DOHH2 (cell line): Measurements from ENCODE around the gene NLRP1.

Source experiments
- EZH2phosphoT487 ChIP-seq: fragments of 200-600 bp; sonication (generic); IDR thresholded peaks from 2 replicates; pipeline ENCODE4 v1.6.1; 2017; ENCODE audit warnings: borderline replicate concordance, mild to moderate bottlenecking, antibody characterized with exemption, low read length, moderate library complexity, mixed read lengths
- TF ChIP-seq, protein P1 (sequence below): fragments of 200-600 bp; sonication (generic); IDR thresholded peaks from one replicate; pipeline ENCODE4 v1.5.1; 2014; ENCODE audit warnings: antibody characterized with exemption, mild to moderate bottlenecking, low read depth, low read length; ENCODE audit not compliant: poor library complexity, severe bottlenecking

DNA sequence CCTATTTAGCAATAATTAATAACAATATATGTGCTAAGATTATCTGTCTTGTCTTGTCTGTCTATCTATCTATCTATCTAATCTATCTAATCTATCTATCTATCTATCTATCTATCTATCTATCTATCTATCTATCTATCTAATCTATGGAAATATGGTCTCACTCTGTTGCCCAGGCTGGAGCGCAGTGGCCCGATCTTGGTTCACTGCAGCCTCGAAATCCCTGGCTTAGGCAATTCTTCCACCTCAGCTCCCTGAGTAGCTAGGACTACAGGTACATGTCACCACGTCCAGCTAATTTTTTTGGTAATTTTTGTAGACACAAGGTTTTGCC, 53.3 kb downstream of the NLRP1 start:
- TF ChIP-seq, protein P1, sequence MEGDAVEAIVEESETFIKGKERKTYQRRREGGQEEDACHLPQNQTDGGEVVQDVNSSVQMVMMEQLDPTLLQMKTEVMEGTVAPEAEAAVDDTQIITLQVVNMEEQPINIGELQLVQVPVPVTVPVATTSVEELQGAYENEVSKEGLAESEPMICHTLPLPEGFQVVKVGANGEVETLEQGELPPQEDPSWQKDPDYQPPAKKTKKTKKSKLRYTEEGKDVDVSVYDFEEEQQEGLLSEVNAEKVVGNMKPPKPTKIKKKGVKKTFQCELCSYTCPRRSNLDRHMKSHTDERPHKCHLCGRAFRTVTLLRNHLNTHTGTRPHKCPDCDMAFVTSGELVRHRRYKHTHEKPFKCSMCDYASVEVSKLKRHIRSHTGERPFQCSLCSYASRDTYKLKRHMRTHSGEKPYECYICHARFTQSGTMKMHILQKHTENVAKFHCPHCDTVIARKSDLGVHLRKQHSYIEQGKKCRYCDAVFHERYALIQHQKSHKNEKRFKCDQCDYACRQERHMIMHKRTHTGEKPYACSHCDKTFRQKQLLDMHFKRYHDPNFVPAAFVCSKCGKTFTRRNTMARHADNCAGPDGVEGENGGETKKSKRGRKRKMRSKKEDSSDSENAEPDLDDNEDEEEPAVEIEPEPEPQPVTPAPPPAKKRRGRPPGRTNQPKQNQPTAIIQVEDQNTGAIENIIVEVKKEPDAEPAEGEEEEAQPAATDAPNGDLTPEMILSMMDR = no peak
- TF ChIP-seq EZH2phosphoT487 = no peak
